Thymus (tissue), 11 donors: ENCODE data around the gene AJAP1. TPM values are rescaled to one million over a fixed set of nuclear protein-coding genes. Genes with fewer than 3 reads are reported as not detected.

Experiments
- DNase-seq, 9 donors: peaks; one replicate each; pipeline ENCODE4 v3.0.0-alpha.2; 2013; ENCODE audit warnings: low spot score in 9 of 9, low read depth in 6 of 9, missing footprints in 1 of 9
- H3K27ac ChIP-seq, 2 donors: one replicate each; pipeline ENCODE4 v1.5.1; 2013; ENCODE audit warnings: control low read depth in 1 of 2, low read depth in 1 of 2, low read length in 1 of 2, mild to moderate bottlenecking in 1 of 2, moderate library complexity in 1 of 2
- H3K27me3 ChIP-seq, 2 donors: one replicate each; pipeline ENCODE4 v1.5.1; 2013; ENCODE audit warnings: low read length in 1 of 2; ENCODE audit not compliant: control insufficient read depth in 2 of 2, insufficient read depth in 1 of 2
- H3K36me3 ChIP-seq, 2 donors: one replicate each; pipeline ENCODE4 v1.5.1; 2013; ENCODE audit warnings: low read length in 1 of 2, mild to moderate bottlenecking in 1 of 2, moderate library complexity in 1 of 2; ENCODE audit not compliant: control insufficient read depth in 2 of 2, insufficient read depth in 2 of 2
- H3K4me1 ChIP-seq, 2 donors: one replicate each; pipeline ENCODE4 v1.5.1; 2013; ENCODE audit warnings: low read length in 2 of 2; ENCODE audit not compliant: control insufficient read depth in 2 of 2, insufficient read depth in 2 of 2
- H3K4me3 ChIP-seq, 2 donors: one replicate each; pipeline ENCODE4 v1.5.1; 2013; ENCODE audit warnings: low read length in 2 of 2, control low read depth in 1 of 2, mild to moderate bottlenecking in 1 of 2
- H3K9me3 ChIP-seq, 2 donors: one replicate each; pipeline ENCODE4 v1.5.1; 2013; ENCODE audit warnings: low read length in 1 of 2, mild to moderate bottlenecking in 1 of 2; ENCODE audit not compliant: control insufficient read depth in 2 of 2, insufficient read depth in 1 of 2
- WGBS: extraction: QIAGEN DNeasy Blood & Tissue Kit; methylation state at CpG from one replicate; pipeline ENCODE4 v1.1.7; 2013; 5-methylcytosine and 5-hydroxymethylcytosine counted together
- polyA plus RNA-seq: library from polyadenylated mRNA; stranded (reverse); fragments of 200-250 nt; gene quantifications from one replicate; pipeline ENCODE4 v1.2.3, GENCODE V29; 2013
- total RNA-seq: library from RNA; stranded (reverse); fragments of 120-200 nt; gene quantifications from one replicate; pipeline ENCODE4 v1.2.4, GENCODE V29; 2013
- donor health status: healthy.

AJAP1 gene
- total and polyA plus RNA-seq, 2 donors: 0.09 to 0.16 TPM

DNA sequence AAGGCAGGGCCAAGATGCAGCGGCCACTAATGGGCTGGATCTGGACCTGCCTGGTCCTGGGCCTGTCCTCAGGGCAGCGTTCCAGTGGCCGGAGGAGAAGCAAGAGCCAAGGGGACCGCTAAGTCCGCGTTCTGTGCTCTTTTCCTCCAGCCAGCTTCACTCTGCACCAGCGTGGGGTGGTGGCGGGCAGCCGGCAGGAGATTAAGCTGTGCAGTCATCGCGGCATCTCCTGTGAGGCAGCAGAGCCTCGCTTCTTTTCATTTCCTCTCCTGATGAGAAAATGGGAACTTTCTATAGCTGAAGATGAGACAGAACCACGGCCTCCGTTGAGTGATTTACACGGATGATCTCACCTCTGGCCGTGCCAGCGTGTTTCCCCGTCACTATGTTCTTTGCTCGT lies 43.4 kb downstream of the AJAP1 start:
- Histone ChIP-seq H3K27ac (no peak overlapping the region), H3K36me3 (no peaks in the 10 kb centered on the region), H3K4me3 (no peak overlapping the region), H3K9me3 (no peaks in the 10 kb centered on the region), H3K4me1 (no peaks in the 10 kb centered on the region), H3K27me3 (no peaks in the 10 kb centered on the region)
- DNase-seq: no peak
- 92% methylated on average over 19 of the region's 19 CpGs for WGBS

DNA sequence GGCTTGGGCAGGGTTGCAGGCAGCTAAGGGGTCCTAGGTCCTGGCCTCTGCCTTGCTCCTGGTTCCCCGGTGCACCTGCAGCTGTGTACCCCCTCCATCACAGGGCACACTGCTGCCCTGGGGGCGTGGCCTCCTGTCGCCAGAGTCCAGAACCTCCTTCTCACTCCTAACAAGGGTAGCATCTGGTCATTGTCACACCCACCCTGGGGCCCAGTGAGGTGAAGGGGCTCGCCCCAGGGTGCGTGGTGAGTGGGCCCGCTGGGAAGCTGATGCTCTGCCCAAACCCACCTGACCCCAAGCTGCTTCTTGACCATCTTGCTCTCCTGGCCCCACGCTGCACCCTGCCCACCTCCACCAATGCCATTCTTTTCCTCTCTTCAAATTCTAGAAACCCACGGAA lies 44.5 kb downstream of the AJAP1 start:
- WGBS: 89% methylated on average over 8 of the region's 8 CpGs

DNA sequence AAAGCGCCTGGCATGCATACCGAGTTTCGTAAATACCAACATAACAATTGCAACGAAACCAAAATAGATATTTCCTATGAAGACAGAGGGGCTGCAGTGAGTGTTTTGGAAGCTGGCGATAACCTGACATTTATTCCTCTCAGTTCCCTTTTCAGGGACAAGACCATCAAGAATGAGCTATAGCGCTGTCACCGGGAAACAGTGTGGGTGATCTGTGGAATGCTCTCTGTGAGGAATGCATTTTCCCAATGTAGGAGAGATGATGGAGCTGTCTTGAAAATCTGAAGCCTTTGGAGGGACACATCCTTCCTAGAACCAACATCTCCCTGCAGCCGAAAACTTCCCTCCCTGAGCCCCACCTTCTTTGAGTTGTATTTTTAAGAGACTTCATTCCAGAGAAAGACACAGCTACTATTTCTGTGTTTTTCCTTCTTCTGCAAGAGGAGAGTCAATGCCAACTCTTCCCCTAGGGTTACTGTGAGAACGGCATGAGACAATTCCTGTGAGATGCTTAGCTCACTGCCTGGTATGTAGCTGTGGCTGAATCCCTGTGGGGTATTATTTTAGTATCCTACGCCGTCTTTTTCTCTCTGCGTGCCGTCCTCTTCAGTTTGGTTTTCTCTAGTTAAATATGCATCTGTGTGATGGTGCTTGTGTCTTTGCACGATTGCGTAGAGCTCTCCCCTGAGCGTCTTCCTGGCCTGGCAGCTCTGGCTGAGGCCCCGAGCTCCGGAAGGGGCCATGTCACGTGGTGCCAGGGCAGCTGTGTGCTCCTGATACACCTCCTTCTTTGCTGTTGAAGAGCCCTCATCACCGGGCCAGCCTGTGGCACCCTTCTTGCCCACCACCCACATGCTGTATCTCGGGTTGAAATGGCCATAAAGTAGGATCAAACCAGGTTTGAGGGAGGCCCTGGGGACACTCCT lies 45.2 kb downstream of the AJAP1 start:
- DNase-seq: no peak
- Histone ChIP-seq H3K36me3 (no peaks in the 10 kb centered on the region), H3K9me3 (no peaks in the 10 kb centered on the region), H3K27me3 (no peaks in the 10 kb centered on the region), H3K4me1 (no peaks in the 10 kb centered on the region), H3K27ac (no peak overlapping the region), H3K4me3 (no peak overlapping the region)
- 86% methylated on average over 21 of the region's 21 CpGs for WGBS

More for the DNA sequence above, 44.5 kb downstream of the AJAP1 start:
- Histone ChIP-seq H3K4me1 (no peaks in the 10 kb centered on the region), H3K36me3 (no peaks in the 10 kb centered on the region), H3K27ac (no peak overlapping the region), H3K27me3 (no peaks in the 10 kb centered on the region), H3K4me3 (no peak overlapping the region), H3K9me3 (no peaks in the 10 kb centered on the region)
- no peak for DNase-seq

DNA sequence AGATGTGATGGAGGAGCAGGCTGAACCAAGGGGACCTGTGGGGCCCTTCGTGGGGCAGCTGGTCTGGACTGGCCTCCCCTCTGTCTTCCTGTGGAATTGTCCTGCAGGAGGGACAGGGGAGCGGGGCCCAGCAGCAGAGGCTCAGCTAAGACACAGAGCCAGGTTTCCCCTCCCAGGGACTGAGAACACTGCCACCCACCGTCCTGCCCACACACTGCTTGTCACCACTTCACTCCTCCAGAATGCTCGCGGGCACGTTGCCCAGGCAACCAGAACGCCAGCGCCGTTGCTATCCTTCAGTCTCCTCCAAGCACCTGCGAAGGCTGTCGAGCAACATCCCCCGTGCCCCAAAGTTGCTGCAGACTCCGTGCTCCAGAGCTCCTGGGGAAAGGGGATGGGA lies 46.4 kb downstream of the AJAP1 start:
- H3K9me3 ChIP-seq: no peaks in the 10 kb centered on the region
- DNase-seq: no peak
- no peaks in the 10 kb centered on the region for H3K36me3 ChIP-seq
- no peaks in the 10 kb centered on the region for H3K27me3 ChIP-seq
- no peak overlapping the region for H3K27ac ChIP-seq
- 64% methylated on average over 13 of the region's 13 CpGs for WGBS
- no peak overlapping the region for H3K4me3 ChIP-seq
- H3K4me1 ChIP-seq: no peaks in the 10 kb centered on the region

DNA sequence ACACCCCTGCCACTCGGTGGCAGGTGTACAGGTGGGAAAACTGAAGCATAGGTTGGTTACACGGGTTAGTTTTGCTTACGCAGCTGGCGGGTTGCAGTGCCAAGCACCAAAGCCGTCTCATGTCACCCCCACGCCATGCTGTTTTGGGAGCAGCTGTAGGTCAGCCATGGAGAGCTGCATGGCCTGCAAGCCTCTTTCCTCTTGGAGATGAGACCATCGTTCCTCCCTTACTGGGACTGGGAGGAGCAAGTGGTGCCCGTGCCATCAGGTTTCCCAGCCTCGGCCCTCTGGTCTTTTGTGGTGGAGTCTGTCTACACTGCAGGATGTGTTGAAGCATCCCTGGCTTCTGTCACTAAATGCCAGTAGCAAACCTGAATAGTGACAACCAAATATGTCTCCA lies 46.9 kb downstream of the AJAP1 start:
- Histone ChIP-seq H3K4me1 (no peaks in the 10 kb centered on the region), H3K36me3 (no peaks in the 10 kb centered on the region), H3K27ac (no peak overlapping the region), H3K27me3 (no peaks in the 10 kb centered on the region), H3K4me3 (no peak overlapping the region), H3K9me3 (no peaks in the 10 kb centered on the region)
- WGBS: 88% methylated on average over 9 of the region's 9 CpGs
- no peak for DNase-seq

DNA sequence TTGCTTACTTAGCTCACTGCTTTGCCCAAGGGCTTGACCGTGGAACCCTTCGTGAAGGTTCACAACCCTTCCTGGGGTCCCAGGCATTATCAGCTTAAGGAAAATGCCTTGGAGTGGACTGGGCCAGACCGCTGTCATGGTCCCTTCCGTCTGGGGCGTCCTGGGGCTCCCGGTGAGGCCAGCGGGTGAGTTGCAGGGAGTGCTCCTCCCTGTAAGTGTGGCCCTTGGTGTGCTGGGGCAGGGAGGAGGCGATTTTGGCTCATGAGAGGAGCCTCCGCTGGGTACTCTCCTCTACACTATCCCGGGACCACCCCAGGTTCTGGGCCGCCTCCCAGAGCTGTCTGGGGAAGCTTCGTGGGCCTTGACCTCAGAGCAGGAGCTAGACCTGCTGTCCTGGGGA lies 48.1 kb downstream of the AJAP1 start:
- WGBS: 92% methylated on average over 12 of the region's 12 CpGs
- Histone ChIP-seq H3K27ac (no peak overlapping the region), H3K4me1 (no peaks in the 10 kb centered on the region), H3K4me3 (no peak overlapping the region), H3K9me3 (no peaks in the 10 kb centered on the region), H3K36me3 (no peaks in the 10 kb centered on the region), H3K27me3 (no peaks in the 10 kb centered on the region)
- no peak for DNase-seq

DNA sequence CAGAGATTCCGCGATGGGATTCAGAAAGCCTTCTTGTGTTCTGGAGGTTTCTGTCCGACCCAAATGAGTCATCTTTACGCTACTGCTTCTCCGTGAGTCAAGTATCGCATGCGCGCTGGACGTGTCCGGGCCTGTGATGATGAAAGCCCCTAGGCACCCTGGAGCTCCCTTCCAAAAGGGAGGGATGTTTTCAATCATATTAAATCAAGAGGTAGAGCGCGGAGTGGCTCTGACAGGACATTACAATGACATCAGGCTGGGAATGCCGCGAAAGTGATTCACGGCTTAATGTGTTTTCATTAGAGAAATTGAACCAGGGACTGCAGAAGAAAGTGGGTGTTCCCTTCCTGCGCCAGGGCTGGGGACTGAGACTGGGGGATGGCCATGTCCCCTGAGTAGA lies 48.5 kb downstream of the AJAP1 start:
- Histone ChIP-seq H3K4me1 (no peaks in the 10 kb centered on the region), H3K4me3 (no peak overlapping the region), H3K27me3 (no peaks in the 10 kb centered on the region), H3K36me3 (no peaks in the 10 kb centered on the region), H3K9me3 (no peaks in the 10 kb centered on the region), H3K27ac (no peak overlapping the region)
- 92% methylated on average over 16 of the region's 16 CpGs for WGBS
- DNase-seq: peak in 1 of 9 donors; percentile 4

DNA sequence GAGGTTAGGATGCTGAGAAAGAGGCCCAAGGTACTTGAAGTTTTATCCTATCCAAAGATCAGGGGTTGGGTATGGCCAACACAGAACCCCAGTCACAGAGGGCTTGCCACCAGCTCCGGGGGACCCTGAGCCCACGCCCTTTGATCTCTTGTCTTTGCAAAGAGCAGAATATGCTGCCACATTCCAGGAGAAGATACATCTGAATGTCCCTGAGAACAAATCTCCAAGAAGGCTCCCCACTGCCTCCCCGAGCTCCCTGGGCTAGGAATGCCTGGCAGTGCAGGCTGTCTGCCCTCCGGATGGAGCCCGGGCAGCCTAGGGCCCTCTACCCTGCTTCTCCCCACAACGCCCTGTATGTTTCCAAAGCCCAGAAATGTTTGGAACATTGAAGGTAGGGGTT lies 49.2 kb downstream of the AJAP1 start:
- Histone ChIP-seq H3K27ac (no peak overlapping the region), H3K36me3 (no peaks in the 10 kb centered on the region), H3K4me1 (no peaks in the 10 kb centered on the region), H3K9me3 (no peaks in the 10 kb centered on the region), H3K27me3 (no peaks in the 10 kb centered on the region), H3K4me3 (no peak overlapping the region)
- WGBS: 81% methylated on average over 6 of the region's 6 CpGs
- DNase-seq: no peak

DNA sequence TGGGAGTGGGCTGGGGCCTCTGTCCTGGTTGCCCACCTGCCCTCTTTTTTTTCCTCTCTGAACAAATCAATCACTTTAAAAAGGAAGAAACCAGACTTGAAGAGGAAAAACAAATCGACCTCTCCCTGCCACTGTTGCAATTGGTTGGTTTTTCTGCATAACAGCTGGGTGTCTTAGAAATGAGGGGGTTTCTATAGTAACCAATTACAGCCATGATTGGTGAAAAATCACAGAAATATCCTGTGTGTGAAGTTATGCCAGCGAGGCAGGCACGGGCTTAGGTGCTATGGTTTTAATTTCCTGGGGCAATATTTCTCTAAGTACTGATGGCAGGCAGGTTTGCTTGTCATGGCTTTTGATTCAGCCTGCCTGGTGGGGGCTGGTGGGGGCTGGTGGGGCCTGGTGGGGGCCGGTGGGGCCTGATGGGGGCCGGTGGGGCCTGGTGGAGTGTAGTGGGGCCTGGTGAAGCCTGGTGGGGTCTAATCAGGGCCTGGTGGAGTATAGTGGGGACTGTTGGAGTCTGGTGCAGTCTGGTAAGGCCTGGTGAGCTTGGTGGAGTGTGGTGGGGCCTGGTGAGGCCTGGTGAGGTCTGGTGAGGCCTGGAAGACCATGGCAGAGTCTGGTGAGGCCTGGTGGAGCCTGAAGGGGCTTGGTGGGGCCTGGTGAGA lies 54.6 kb downstream of the AJAP1 start:
- 70% methylated on average over 5 of the region's 5 CpGs for WGBS
- Histone ChIP-seq H3K4me1 (no peaks in the 10 kb centered on the region), H3K36me3 (no peaks in the 10 kb centered on the region), H3K27ac (no peak overlapping the region), H3K27me3 (peaks cover 8 to 17% of the 10 kb centered on the region in 2 donors), H3K4me3 (no peak overlapping the region), H3K9me3 (no peaks in the 10 kb centered on the region)
- DNase-seq: no peak
